ENCODE measurements around the gene CLEC7A.

GRCh38 chr12:10179776-10180181 lies 49.8 kb upstream of the CLEC7A start:
- TF ChIP-seq, protein P1, sequence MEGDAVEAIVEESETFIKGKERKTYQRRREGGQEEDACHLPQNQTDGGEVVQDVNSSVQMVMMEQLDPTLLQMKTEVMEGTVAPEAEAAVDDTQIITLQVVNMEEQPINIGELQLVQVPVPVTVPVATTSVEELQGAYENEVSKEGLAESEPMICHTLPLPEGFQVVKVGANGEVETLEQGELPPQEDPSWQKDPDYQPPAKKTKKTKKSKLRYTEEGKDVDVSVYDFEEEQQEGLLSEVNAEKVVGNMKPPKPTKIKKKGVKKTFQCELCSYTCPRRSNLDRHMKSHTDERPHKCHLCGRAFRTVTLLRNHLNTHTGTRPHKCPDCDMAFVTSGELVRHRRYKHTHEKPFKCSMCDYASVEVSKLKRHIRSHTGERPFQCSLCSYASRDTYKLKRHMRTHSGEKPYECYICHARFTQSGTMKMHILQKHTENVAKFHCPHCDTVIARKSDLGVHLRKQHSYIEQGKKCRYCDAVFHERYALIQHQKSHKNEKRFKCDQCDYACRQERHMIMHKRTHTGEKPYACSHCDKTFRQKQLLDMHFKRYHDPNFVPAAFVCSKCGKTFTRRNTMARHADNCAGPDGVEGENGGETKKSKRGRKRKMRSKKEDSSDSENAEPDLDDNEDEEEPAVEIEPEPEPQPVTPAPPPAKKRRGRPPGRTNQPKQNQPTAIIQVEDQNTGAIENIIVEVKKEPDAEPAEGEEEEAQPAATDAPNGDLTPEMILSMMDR (IDR thresholded peaks at IDR 0.05), result no peak
- TF ChIP-seq POLR2A (IDR thresholded peaks at IDR 0.05), result no peak

Measured in ovary (tissue), 3 donors.